ENCODE data around the gene ABCD4.
A peak's percentile ranks its signal among the peaks of the same experiment; 100 is the strongest.

The ABCD4 gene

GRCh38 chr14:74259513-74259912 is 43.2 kb downstream of the ABCD4 start:
- DNase-seq (ENCODE audit: low read depth in 2 of 2), result no peak

- DNase-seq (ENCODE audit: low read depth in 2 of 2), result no peak
Measured at GRCh38 chr14:74258764-74259035, 44.0 kb downstream of the ABCD4 start.

GRCh38 chr14:74257941-74258763 is 44.6 kb downstream of the ABCD4 start:
- no peak for DNase-seq (ENCODE audit: low read depth in 2 of 2)

- peak; percentile 24 to 35 for DNase-seq (ENCODE audit: low read depth in 2 of 2)
Measured at GRCh38 chr14:74257078-74257940, 45.4 kb downstream of the ABCD4 start.

GRCh38 chr14:74255281-74255680 is 47.5 kb downstream of the ABCD4 start:
- no peak for DNase-seq (ENCODE audit: low read depth in 2 of 2)

- DNase-seq (ENCODE audit: low read depth in 2 of 2), result no peak
Measured at GRCh38 chr14:74249433-74250375, 53.0 kb downstream of the ABCD4 start.

GRCh38 chr14:74248017-74248416 is 54.7 kb downstream of the ABCD4 start:
- no peak for DNase-seq (ENCODE audit: low read depth in 2 of 2)

GRCh38 chr14:74246542-74246941 is 56.2 kb downstream of the ABCD4 start:
- DNase-seq (ENCODE audit: low read depth in 2 of 2), result no peak

- DNase-seq (ENCODE audit: low read depth in 2 of 2), result no peak
Measured at GRCh38 chr14:74245292-74245691, 57.4 kb downstream of the ABCD4 start.

- no peak for DNase-seq (ENCODE audit: low read depth in 2 of 2)
Measured at GRCh38 chr14:74244115-74244514, 58.6 kb downstream of the ABCD4 start.

GRCh38 chr14:74243051-74243450 is 59.7 kb downstream of the ABCD4 start:
- no peak for DNase-seq (ENCODE audit: low read depth in 2 of 2)

GRCh38 chr14:74242780-74243042 is 60.0 kb downstream of the ABCD4 start:
- DNase-seq (ENCODE audit: low read depth in 2 of 2), result no peak

- DNase-seq (ENCODE audit: low read depth in 2 of 2), result no peak
Measured at GRCh38 chr14:74242021-74242779, 60.5 kb downstream of the ABCD4 start.

- DNase-seq (ENCODE audit: low read depth in 2 of 2), result no peak
Measured at GRCh38 chr14:74241652-74242017, 61.1 kb downstream of the ABCD4 start.

GRCh38 chr14:74240794-74241651 is 61.7 kb downstream of the ABCD4 start:
- DNase-seq (ENCODE audit: low read depth in 2 of 2), result no peak

- no peak for DNase-seq (ENCODE audit: low read depth in 2 of 2)
Measured at GRCh38 chr14:74239848-74240793, 62.6 kb downstream of the ABCD4 start.

- no peak for DNase-seq (ENCODE audit: low read depth in 2 of 2)
Measured at GRCh38 chr14:74238974-74239847, 63.5 kb downstream of the ABCD4 start, which contains the start of gene VSX2. VSX2 (plus strand) TSS chr14:74239449; CDS start chr14:74239562, 113 bp downstream.

GRCh38 chr14:74237441-74237840 is 65.3 kb downstream of the ABCD4 start:
- DNase-seq (ENCODE audit: low read depth in 2 of 2), result no peak
